WTC11 (cell line): ENCODE measurements around the gene AMMECR1. TPM values are rescaled to one million over a fixed set of nuclear protein-coding genes. Genes with fewer than 3 reads are reported as not detected.

Experiments used
- ATAC-seq: fragments of 200-7000 bp; cut with Tn5 transposase; 2 replicates; pipeline ENCODE4 v1.10.0; 2021; ENCODE audit warnings: mild to moderate bottlenecking, moderate library complexity
- CTCF ChIA-PET: fragments of 300-600 bp; sonication (Branson Sonifier 250); formaldehyde crosslinking; loops from one replicate; lab custom pipeline; 2021; ENCODE audit warnings: antibody characterized with exemption; lab: Charles Lee
- POLR2A ChIA-PET: fragments of 350-600 bp; sonication (Branson Sonifier 250); formaldehyde crosslinking; loops from one replicate; lab custom pipeline; 2021; ENCODE audit warnings: antibody characterized with exemption; lab: Charles Lee
- DNase-seq: peaks from one replicate; pipeline ENCODE4 v3.0.0; 2021; ENCODE audit warnings: low spot score
- H3K27ac Mint-ChIP-seq: 2 replicates; pipeline ENCODE4 v1.8.0; 2021; ENCODE audit warnings: mixed read lengths
- H3K27me3 Mint-ChIP-seq: 2 replicates; pipeline ENCODE4 v1.8.0; 2021; ENCODE audit warnings: low read depth, mild to moderate bottlenecking, moderate library complexity, mixed read lengths
- H3K36me3 Mint-ChIP-seq: 2 replicates; pipeline ENCODE4 v1.8.0; 2021; ENCODE audit warnings: mixed read lengths
- H3K4me1 Mint-ChIP-seq: 2 replicates; pipeline ENCODE4 v1.8.0; 2022; ENCODE audit warnings: mixed read lengths
- H3K4me3 Mint-ChIP-seq: 2 replicates; pipeline ENCODE4 v1.8.0; 2021; ENCODE audit warnings: mild to moderate bottlenecking, moderate library complexity, mixed read lengths
- H3K9me3 Mint-ChIP-seq: 2 replicates; pipeline ENCODE4 v1.8.0; 2021; ENCODE audit warnings: mixed read lengths
- ELF4 ChIP-seq: sonication (generic); formaldehyde crosslinking; IDR thresholded peaks from 2 replicates; pipeline ENCODE4 v1.8.1; 2022; ENCODE audit warnings: low read depth, mild to moderate bottlenecking, moderate library complexity, missing genetic modification reagents
- ESRRA ChIP-seq: sonication (generic); formaldehyde crosslinking; IDR thresholded peaks from 2 replicates; pipeline ENCODE4 v1.8.1; 2022; ENCODE audit warnings: mild to moderate bottlenecking, missing genetic modification reagents, borderline replicate concordance
- FOXK1 ChIP-seq: sonication (generic); formaldehyde crosslinking; IDR thresholded peaks from 2 replicates; pipeline ENCODE4 v1.8.0; 2022; ENCODE audit warnings: mild to moderate bottlenecking, moderate library complexity, missing genetic modification reagents
- PRDM15 ChIP-seq: sonication (generic); formaldehyde crosslinking; IDR thresholded peaks from 2 replicates; pipeline ENCODE4 v1.8.0; 2022; ENCODE audit warnings: missing genetic modification reagents
- USF2 ChIP-seq: sonication (generic); formaldehyde crosslinking; IDR thresholded peaks from 2 replicates; pipeline ENCODE4 v1.8.1; 2023; ENCODE audit warnings: mild to moderate bottlenecking, missing genetic modification reagents, moderate library complexity
- ZNF263 ChIP-seq: sonication (generic); formaldehyde crosslinking; IDR thresholded peaks from 2 replicates; pipeline ENCODE4 v1.8.1; 2022; ENCODE audit warnings: low read depth, mild to moderate bottlenecking, moderate library complexity, missing genetic modification reagents
- ZNF425 ChIP-seq: fragments of 250-450 bp; sonication (Bioruptor Pico); conservative IDR thresholded peaks from 2 replicates; pipeline ENCODE4 v1.9.0; 2021; ENCODE audit warnings: mild to moderate bottlenecking
- total RNA-seq: library from RNA; stranded (reverse); gene quantifications from 3 replicates; pipeline ENCODE4 v1.2.3, GENCODE V29; 2021

Gene AMMECR1
- total RNA-seq, 1 experiment from 2014 or later: 18.1 TPM

- TF ChIP-seq FOXK1 (CRISPR knock-in tag) (no peak), ZNF263 (CRISPR knock-in tag) (no peak), USF2 (CRISPR knock-in tag) (no peak), PRDM15 (CRISPR knock-in tag) (no peak), ZNF425 (CRISPR knock-in tag) (no peak), ELF4 (CRISPR knock-in tag) (no peak)
These were observed 158.7 kb downstream of the AMMECR1 start (continued) for GRCh38 chrX:110159235-110159634.

- CTCF ChIA-PET: interaction anchor here (4.9 kb wide), 1 partner anchor 254 kb away, joined by 59 read pairs; no protein-coding TSS in a partner anchor
- H3K4me1 Mint-ChIP-seq: 0 out of 2 replicates have a peak, but pooled peaks cover 6% of the 10 kb centered on the region
These were observed 160.4 kb downstream of the AMMECR1 start for GRCh38 chrX:110157444-110157843.

More at GRCh38 chrX:110157444-110157843, 160.4 kb downstream of the AMMECR1 start:
- Mint-ChIP-seq H3K27ac (no peak overlapping the region; the same call in 1 of the 2 replicates), H3K4me3 (no peak overlapping the region), H3K27me3 (no peaks in the 10 kb centered on the region), H3K9me3 (no peaks in the 10 kb centered on the region), H3K36me3 (no peaks in the 10 kb centered on the region)
- TF ChIP-seq PRDM15 (CRISPR knock-in tag): no peak
- TF ChIP-seq ESRRA: no peak
- ATAC-seq: no peak
- POLR2A ChIA-PET: no interaction called here
- DNase-seq: no peak
